HepG2 (cell line): ENCODE measurements around the gene EXOC3L4. TPM values are rescaled to one million over a fixed set of nuclear protein-coding genes. Genes with fewer than 3 reads are reported as not detected.

Experiments
- ATAC-seq: fragments of 200-7000 bp; cut with Tn5 transposase; 3 replicates; pipeline ENCODE4 v1.9.1; 2020; ENCODE audit warnings: mild to moderate bottlenecking, moderate library complexity
- BruUV-seq: library from RNA; stranded (reverse); fragments of 400-500 nt; replicated peaks from 2 replicates; lab custom pipeline; 2021; lab: Mats Ljungman, UMichigan
- CTCF ChIA-PET: fragments of 300-600 bp; formaldehyde crosslinking; extraction: SDS; loops from one replicate; lab custom pipeline; 2021; ENCODE audit warnings: low total read pairs, inconsistent platforms, low intra/inter-chr PET ratio; lab: Yijun Ruan, JAX
- POLR2A ChIA-PET: fragments of 350-600 bp; sonication (Branson Sonifier 250); formaldehyde crosslinking; loops from one replicate; lab custom pipeline; 2020; ENCODE audit warnings: antibody characterized with exemption, inconsistent platforms; lab: Yijun Ruan, JAX
- DNase-seq: peaks from one replicate; pipeline ENCODE4 v3.0.0-alpha.2; 2015; ENCODE audit warnings: low spot score
- FAIRE-seq: peaks from 3 replicates; lab custom pipeline; 2011; peaks lifted over from hg19 to GRCh38; lab: Jason Lieb, UNC
- H2AFZ ChIP-seq: one replicate; pipeline ENCODE4 v1.6.1; 2011; ENCODE audit warnings: low read length, inconsistent platforms
- H3K27ac ChIP-seq: fragments of 300-600 bp; 3 replicates; pipeline ENCODE4 v1.8.0; 2011; ENCODE audit warnings: mixed run types, mild to moderate bottlenecking, mixed read lengths, low read length, inconsistent platforms; ENCODE audit not compliant: insufficient read depth; ENCODE audit errors: extremely low read length
- H3K27me3 ChIP-seq, 2 experiments: fragments of 200-600 bp in 1 of 2; 2 replicates in 1 of 2; 3 replicates in 1 of 2; pipeline versions ENCODE4 v1.6.0 to v1.8.0; 2011; ENCODE audit warnings: low read length in 2 of 2, mild to moderate bottlenecking in 2 of 2, moderate library complexity in 2 of 2, inconsistent platforms in 1 of 2; ENCODE audit not compliant: insufficient read depth in 2 of 2, control insufficient read depth in 1 of 2
- H3K36me3 ChIP-seq, 2 experiments: fragments of 200-600 bp in 1 of 2; replicated peaks in 1 of 2; 2 replicates in 1 of 2; 3 replicates in 1 of 2; pipeline versions ENCODE4 v1.5.1 to v1.8.0; 2011; ENCODE audit warnings: low read length in 2 of 2, inconsistent platforms in 1 of 2; ENCODE audit not compliant: insufficient read depth in 2 of 2, control insufficient read depth in 1 of 2
- H3K4me1 ChIP-seq: 2 replicates; pipeline ENCODE4 v1.5.1; 2012; ENCODE audit warnings: low read length, inconsistent platforms; ENCODE audit not compliant: insufficient read depth
- H3K4me2 ChIP-seq: 2 replicates; pipeline ENCODE4 v1.6.0; 2011; ENCODE audit warnings: low read depth, low read length, inconsistent platforms
- H3K4me3 ChIP-seq, 3 experiments: fragments of 200-600 bp in 1 of 3; sonication (generic), shearing (Covaris generic) in 1 of 3; replicated peaks in 1 of 3; 2 replicates each; pipeline ENCODE4 v1.5.1; 2011 to 2016; ENCODE audit warnings: low read length in 3 of 3, inconsistent platforms in 2 of 3, low read depth in 2 of 3, mild to moderate bottlenecking in 2 of 3, control low read depth in 1 of 3, mixed read lengths in 1 of 3; ENCODE audit not compliant: insufficient read depth in 1 of 3
- H3K79me2 ChIP-seq: one replicate; pipeline ENCODE4 v1.6.1; 2011; ENCODE audit warnings: low read length, inconsistent platforms; ENCODE audit not compliant: insufficient read depth
- H3K9ac ChIP-seq: 2 replicates; pipeline ENCODE4 v1.6.0; 2011; ENCODE audit warnings: mild to moderate bottlenecking, low read depth, low read length, inconsistent platforms; ENCODE audit not compliant: insufficient read depth
- H3K9me3 ChIP-seq: 2 replicates; pipeline ENCODE4 v1.5.1; 2012; ENCODE audit warnings: mild to moderate bottlenecking, low read length
- H4K20me1 ChIP-seq: 2 replicates; pipeline ENCODE4 v1.6.0; 2011; ENCODE audit warnings: inconsistent platforms, mild to moderate bottlenecking, low read length, moderate library complexity; ENCODE audit not compliant: insufficient read depth
- ARNT2 ChIP-seq: sonication (generic); formaldehyde crosslinking; IDR thresholded peaks from 2 replicates; pipeline ENCODE4 v1.8.0; 2022; ENCODE audit warnings: mild to moderate bottlenecking, low read depth, missing genetic modification reagents, moderate library complexity
- MEIS2 ChIP-seq: sonication (generic); formaldehyde crosslinking; IDR thresholded peaks from 2 replicates; pipeline ENCODE4 v1.9.0; 2021; ENCODE audit warnings: mild to moderate bottlenecking, missing genetic modification reagents
- MIER3 ChIP-seq: IDR thresholded peaks from 2 replicates; pipeline ENCODE4 v1.6.1; 2016; ENCODE audit warnings: missing compliant biosample characterization, borderline replicate concordance
- PCBP2 ChIP-seq: fragments of 200-400 bp; formaldehyde crosslinking; optimal IDR thresholded peaks from 2 replicates; pipeline ENCODE3; 2018; ENCODE audit warnings: low read length, low read depth; ENCODE audit not compliant: poor library complexity, severe bottlenecking
- RAD51 ChIP-seq: fragments of 450-650 bp; IDR thresholded peaks from 2 replicates; pipeline ENCODE4 v1.6.1; 2016; ENCODE audit warnings: borderline replicate concordance
- ZFP36L2 ChIP-seq: sonication (generic); formaldehyde crosslinking; IDR thresholded peaks from 2 replicates; pipeline ENCODE4 v1.4.0; 2020; ENCODE audit warnings: missing genetic modification reagents
- ZNF232 ChIP-seq: sonication (generic); formaldehyde crosslinking; IDR thresholded peaks from 2 replicates; pipeline ENCODE4 v1.4.0; 2020; ENCODE audit warnings: missing genetic modification reagents, borderline replicate concordance
- ZNF546 ChIP-seq: sonication (generic); formaldehyde crosslinking; conservative IDR thresholded peaks from 2 replicates; pipeline ENCODE4 v1.8.1; 2023; ENCODE audit warnings: mild to moderate bottlenecking, missing genetic modification reagents
- ZNF569 ChIP-seq: sonication (generic); formaldehyde crosslinking; IDR thresholded peaks from 2 replicates; pipeline ENCODE4 v1.5.0; 2020; ENCODE audit warnings: mild to moderate bottlenecking, missing genetic modification reagents, moderate library complexity, borderline replicate concordance
- ZNF570 ChIP-seq: sonication (generic); formaldehyde crosslinking; IDR thresholded peaks from 2 replicates; pipeline ENCODE4 v1.4.0; 2020; ENCODE audit warnings: mild to moderate bottlenecking, missing genetic modification reagents, borderline replicate concordance
- ZNF615 ChIP-seq: sonication (generic); formaldehyde crosslinking; IDR thresholded peaks from 2 replicates; pipeline ENCODE4 v1.5.0; 2020; ENCODE audit warnings: mild to moderate bottlenecking, missing genetic modification reagents, borderline replicate concordance
- ZNF670 ChIP-seq: sonication (generic); formaldehyde crosslinking; IDR thresholded peaks from 2 replicates; pipeline ENCODE4 v1.8.0; 2022; ENCODE audit warnings: mild to moderate bottlenecking, missing genetic modification reagents, borderline replicate concordance
- ZNF703 ChIP-seq: sonication (generic); formaldehyde crosslinking; IDR thresholded peaks from 2 replicates; pipeline ENCODE4 v1.5.1; 2020; ENCODE audit warnings: missing genetic modification reagents, mild to moderate bottlenecking, moderate library complexity, borderline replicate concordance
- ZNF761 ChIP-seq: sonication (generic); formaldehyde crosslinking; conservative IDR thresholded peaks from 2 replicates; pipeline ENCODE4 v1.4.0; 2020; ENCODE audit warnings: mild to moderate bottlenecking, missing genetic modification reagents
- WGBS: methylation state at CpG from one replicate; pipeline ENCODE4 v1.1.6; 2017; ENCODE audit warnings: low lambda C conversion rate; 5-methylcytosine and 5-hydroxymethylcytosine counted together
- in situ Hi-C: cut with HindIII; loops from 2 replicates; pipeline ENCODE4 v1.10.0; 2017; ENCODE audit warnings: low pct_unique_long_range_greater_than_20kb; ENCODE audit not compliant: extremely low pct_ligation_motif_present
- intact Hi-C: fragments of 100-400 bp; cut with micrococcal nuclease; formaldehyde crosslinking; loops from one replicate; pipeline ENCODE4 v1.10.0; 2022; ENCODE audit not compliant: unreplicated experiment
- polyA plus RNA-seq, 8 experiments: library from polyadenylated mRNA; depleted of rRNA in 3 of 8; stranded (reverse) in 7 of 8; unstranded in 1 of 8; fragments of >200 nt; fragmentation: Illumina TruSeq in 4 of 8; extraction: Trizol in 4 of 8; gene quantifications; 2 replicates each; pipeline versions ENCODE4 v1.2.1 to v1.2.3, GENCODE V29; 2011 to 2016; ENCODE audit warnings: low read depth in 4 of 8, missing spikeins in 1 of 8, mixed read lengths in 1 of 8; ENCODE audit not compliant: insufficient read depth in 1 of 8
- total RNA-seq, 5 experiments: library from RNA; depleted of rRNA; stranded (reverse); fragments of >200 nt; fragmentation: Illumina TruSeq; extraction: Trizol; gene quantifications; 2 replicates each; pipeline ENCODE4 v1.2.3, GENCODE V29; 2016; ENCODE audit warnings: low read depth in 1 of 5
- TF ChIP-seq, protein P1 (sequence below): sonication (generic); formaldehyde crosslinking; IDR thresholded peaks from 2 replicates; pipeline ENCODE4 v1.4.0; 2020; ENCODE audit warnings: missing genetic modification reagents
- TF ChIP-seq, protein P2 (sequence below): IDR thresholded peaks from 2 replicates; pipeline ENCODE4 v1.6.1; 2018; ENCODE audit warnings: missing genetic modification reagents, mild to moderate bottlenecking, missing compliant biosample characterization
- TF ChIP-seq, protein P3 (sequence below): sonication (generic); formaldehyde crosslinking; conservative IDR thresholded peaks from 2 replicates; pipeline ENCODE4 v1.8.0; 2022; ENCODE audit warnings: low read depth, missing genetic modification reagents

The EXOC3L4 gene
- total and polyA plus RNA-seq, 2 of the 13 experiments (the other 11 are each of a cell fraction or from before 2014, with no cell fraction given): 11.8 to 27.0 TPM

DNA sequence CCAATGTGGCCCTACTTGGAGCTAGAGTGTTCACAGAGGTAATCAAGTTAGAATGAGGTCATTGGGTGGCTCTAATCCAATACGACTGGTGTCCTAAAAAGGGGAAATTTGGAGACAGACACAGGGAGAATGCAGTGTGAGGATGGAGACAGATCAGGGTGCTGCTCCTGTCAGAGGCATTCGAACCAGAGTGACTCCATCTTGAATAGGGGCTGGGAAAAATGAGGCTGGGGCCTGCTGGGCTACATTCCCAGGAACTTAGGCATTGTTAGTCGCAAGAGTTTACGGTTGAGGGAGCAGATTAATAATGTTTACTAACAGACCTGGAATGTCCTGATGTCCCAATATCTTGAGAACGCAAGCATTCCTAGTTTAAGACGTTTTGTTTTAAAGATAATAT, 49.0 kb downstream of the EXOC3L4 start (continued):
- TF ChIP-seq, protein P1, sequence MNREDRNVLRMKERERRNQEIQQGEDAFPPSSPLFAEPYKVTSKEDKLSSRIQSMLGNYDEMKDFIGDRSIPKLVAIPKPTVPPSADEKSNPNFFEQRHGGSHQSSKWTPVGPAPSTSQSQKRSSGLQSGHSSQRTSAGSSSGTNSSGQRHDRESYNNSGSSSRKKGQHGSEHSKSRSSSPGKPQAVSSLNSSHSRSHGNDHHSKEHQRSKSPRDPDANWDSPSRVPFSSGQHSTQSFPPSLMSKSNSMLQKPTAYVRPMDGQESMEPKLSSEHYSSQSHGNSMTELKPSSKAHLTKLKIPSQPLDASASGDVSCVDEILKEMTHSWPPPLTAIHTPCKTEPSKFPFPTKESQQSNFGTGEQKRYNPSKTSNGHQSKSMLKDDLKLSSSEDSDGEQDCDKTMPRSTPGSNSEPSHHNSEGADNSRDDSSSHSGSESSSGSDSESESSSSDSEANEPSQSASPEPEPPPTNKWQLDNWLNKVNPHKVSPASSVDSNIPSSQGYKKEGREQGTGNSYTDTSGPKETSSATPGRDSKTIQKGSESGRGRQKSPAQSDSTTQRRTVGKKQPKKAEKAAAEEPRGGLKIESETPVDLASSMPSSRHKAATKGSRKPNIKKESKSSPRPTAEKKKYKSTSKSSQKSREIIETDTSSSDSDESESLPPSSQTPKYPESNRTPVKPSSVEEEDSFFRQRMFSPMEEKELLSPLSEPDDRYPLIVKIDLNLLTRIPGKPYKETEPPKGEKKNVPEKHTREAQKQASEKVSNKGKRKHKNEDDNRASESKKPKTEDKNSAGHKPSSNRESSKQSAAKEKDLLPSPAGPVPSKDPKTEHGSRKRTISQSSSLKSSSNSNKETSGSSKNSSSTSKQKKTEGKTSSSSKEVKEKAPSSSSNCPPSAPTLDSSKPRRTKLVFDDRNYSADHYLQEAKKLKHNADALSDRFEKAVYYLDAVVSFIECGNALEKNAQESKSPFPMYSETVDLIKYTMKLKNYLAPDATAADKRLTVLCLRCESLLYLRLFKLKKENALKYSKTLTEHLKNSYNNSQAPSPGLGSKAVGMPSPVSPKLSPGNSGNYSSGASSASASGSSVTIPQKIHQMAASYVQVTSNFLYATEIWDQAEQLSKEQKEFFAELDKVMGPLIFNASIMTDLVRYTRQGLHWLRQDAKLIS (CRISPR knock-in tag): no peak
- TF ChIP-seq ZFP36L2 (CRISPR knock-in tag): no peak

DNA sequence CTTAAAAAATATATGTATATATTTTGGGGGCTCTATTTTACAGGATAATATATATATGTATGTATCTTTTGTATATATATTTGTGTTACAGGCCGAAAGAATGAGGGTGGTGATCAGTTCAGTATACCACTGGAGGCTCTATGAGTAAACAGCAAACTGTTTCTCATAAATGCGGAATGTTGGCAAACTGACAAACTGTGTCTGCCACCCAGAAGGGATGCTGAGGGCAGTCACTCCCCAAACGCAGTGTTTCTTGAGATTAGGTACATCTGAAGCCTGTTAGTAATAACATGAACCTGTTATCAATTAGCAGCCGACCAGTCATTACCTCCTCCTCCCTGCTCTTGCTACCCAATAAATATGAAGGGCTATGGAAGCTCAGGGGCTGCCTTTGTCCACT, 49.6 kb downstream of the EXOC3L4 start:
- no peaks in the 10 kb centered on the region for H4K20me1 ChIP-seq
- peaks cover 1 to 42% of the 10 kb centered on the region in 2 experiments; a peak in 2 of 5 replicates for H3K27me3 ChIP-seq
- no peak overlapping the region for H3K9ac ChIP-seq
- TF ChIP-seq, protein P2, sequence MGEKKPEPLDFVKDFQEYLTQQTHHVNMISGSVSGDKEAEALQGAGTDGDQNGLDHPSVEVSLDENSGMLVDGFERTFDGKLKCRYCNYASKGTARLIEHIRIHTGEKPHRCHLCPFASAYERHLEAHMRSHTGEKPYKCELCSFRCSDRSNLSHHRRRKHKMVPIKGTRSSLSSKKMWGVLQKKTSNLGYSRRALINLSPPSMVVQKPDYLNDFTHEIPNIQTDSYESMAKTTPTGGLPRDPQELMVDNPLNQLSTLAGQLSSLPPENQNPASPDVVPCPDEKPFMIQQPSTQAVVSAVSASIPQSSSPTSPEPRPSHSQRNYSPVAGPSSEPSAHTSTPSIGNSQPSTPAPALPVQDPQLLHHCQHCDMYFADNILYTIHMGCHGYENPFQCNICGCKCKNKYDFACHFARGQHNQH: no peak
- TF ChIP-seq, protein P3, sequence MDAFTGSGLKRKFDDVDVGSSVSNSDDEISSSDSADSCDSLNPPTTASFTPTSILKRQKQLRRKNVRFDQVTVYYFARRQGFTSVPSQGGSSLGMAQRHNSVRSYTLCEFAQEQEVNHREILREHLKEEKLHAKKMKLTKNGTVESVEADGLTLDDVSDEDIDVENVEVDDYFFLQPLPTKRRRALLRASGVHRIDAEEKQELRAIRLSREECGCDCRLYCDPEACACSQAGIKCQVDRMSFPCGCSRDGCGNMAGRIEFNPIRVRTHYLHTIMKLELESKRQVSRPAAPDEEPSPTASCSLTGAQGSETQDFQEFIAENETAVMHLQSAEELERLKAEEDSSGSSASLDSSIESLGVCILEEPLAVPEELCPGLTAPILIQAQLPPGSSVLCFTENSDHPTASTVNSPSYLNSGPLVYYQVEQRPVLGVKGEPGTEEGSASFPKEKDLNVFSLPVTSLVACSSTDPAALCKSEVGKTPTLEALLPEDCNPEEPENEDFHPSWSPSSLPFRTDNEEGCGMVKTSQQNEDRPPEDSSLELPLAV (CRISPR knock-in tag): no peak
- TF ChIP-seq PCBP2: no peak
- no peak for TF ChIP-seq MEIS2
- TF ChIP-seq ZNF232 (CRISPR knock-in tag): no peak
- no peak for TF ChIP-seq MIER3
- TF ChIP-seq ZNF615: no peak
- TF ChIP-seq ZNF670: no peak
- no peak for TF ChIP-seq RAD51
- no peak for TF ChIP-seq ARNT2
- no peak for TF ChIP-seq ZNF569 (CRISPR knock-in tag)
- no peak for TF ChIP-seq ZNF761 (CRISPR knock-in tag)
- no peak for TF ChIP-seq ZNF570
- no peak for TF ChIP-seq ZNF546 (CRISPR knock-in tag)
- TF ChIP-seq ZNF703 (CRISPR knock-in tag): no peak
- H2AFZ ChIP-seq: no peak overlapping the region
- CTCF ChIA-PET: no interaction called here
- POLR2A ChIA-PET: no interaction called here
- FAIRE-seq: no peak
- WGBS: 25% methylated on average over 4 of the region's 4 CpGs
- peaks cover 14% of the 10 kb centered on the region for H3K4me1 ChIP-seq
- no peak for ATAC-seq
- no peak overlapping the region for H3K4me3 ChIP-seq
- H3K27ac ChIP-seq: no peak overlapping the region
- no peaks in the 10 kb centered on the region for H3K9me3 ChIP-seq
- in situ Hi-C loops: no loop called here
- no peak for DNase-seq
- intact Hi-C loops: no loop called here
- no peak overlapping the region for H3K4me2 ChIP-seq
- H3K79me2 ChIP-seq: no peaks in the 10 kb centered on the region
- no TSS peak for BruUV-seq
- no peaks in the 10 kb centered on the region for H3K36me3 ChIP-seq
